BJ (cell line): Measurements from ENCODE around the gene PHF2. TPM values are rescaled to one million over a fixed set of nuclear protein-coding genes. Genes with fewer than 3 reads are reported as not detected.

ENCODE experiments used
- CTCF ChIA-PET: fragments of 350-600 bp; formaldehyde crosslinking; extraction: SDS; loops from one replicate; lab custom pipeline; 2021; ENCODE audit warnings: antibody characterized with exemption, inconsistent platforms; lab: Yijun Ruan, JAX
- POLR2A ChIA-PET: fragments of 300-600 bp; sonication (Branson Sonifier 250); formaldehyde crosslinking; extraction: SDS; loops from one replicate; lab custom pipeline; 2021; ENCODE audit warnings: antibody characterized with exemption; lab: Charles Lee
- DNase-seq: peaks from one replicate; pipeline ENCODE4 v3.0.0-alpha.2; 2011; ENCODE audit warnings: low read depth
- H3K27me3 ChIP-seq: 2 replicates; pipeline ENCODE4 v1.6.0; 2011; ENCODE audit warnings: low read length; ENCODE audit not compliant: control insufficient read depth, insufficient read depth
- H3K36me3 ChIP-seq: 2 replicates; pipeline ENCODE4 v1.5.1; 2011; ENCODE audit warnings: low read length; ENCODE audit not compliant: control insufficient read depth, insufficient read depth
- H3K4me3 ChIP-seq: 2 replicates; pipeline ENCODE4 v1.5.1; 2011; ENCODE audit warnings: low read depth, mild to moderate bottlenecking, control low read depth, low read length
- CTCF ChIP-seq: IDR thresholded peaks from 2 replicates; pipeline ENCODE4 v1.5.1; 2011; ENCODE audit warnings: low read depth, mild to moderate bottlenecking, control low read depth, inconsistent platforms, low read length, moderate library complexity; ENCODE audit not compliant: insufficient read depth
- polyA plus RNA-seq: library from polyadenylated mRNA; depleted of rRNA; stranded (reverse); fragments of >200 nt; gene quantifications from 2 replicates; pipeline ENCODE4 v1.2.3, GENCODE V29; 2011

PHF2 gene
- polyA plus RNA-seq, 1 experiment: 9.4 TPM

- no peaks in the 10 kb centered on the region for H3K27me3 ChIP-seq
- no peak overlapping the region for H3K4me3 ChIP-seq
- CTCF ChIA-PET: no interaction called here
- no peak for TF ChIP-seq CTCF
- no peaks in the 10 kb centered on the region for H3K36me3 ChIP-seq
- DNase-seq: no peak
- POLR2A ChIA-PET: no interaction called here
Measured at GRCh38 chr9:93593144-93593658, 16.8 kb downstream of the PHF2 start.

GRCh38 chr9:93594041-93594756 is 17.8 kb downstream of the PHF2 start:
- no peak for DNase-seq
- Histone ChIP-seq H3K4me3 (no peak overlapping the region), H3K27me3 (no peaks in the 10 kb centered on the region), H3K36me3 (no peaks in the 10 kb centered on the region)
- no peak for TF ChIP-seq CTCF
- CTCF ChIA-PET: interaction anchor here (0.7 to 1.2 kb wide), 3 partner anchors 9 to 28 kb away, joined by 3 to 4 read pairs (median 3); no protein-coding TSS in a partner anchor
- POLR2A ChIA-PET: no interaction called here

- no peak for TF ChIP-seq CTCF
- ChIA-PET POLR2A (no interaction called here), CTCF (no interaction called here)
- Histone ChIP-seq H3K36me3 (no peaks in the 10 kb centered on the region), H3K4me3 (no peak overlapping the region), H3K27me3 (no peaks in the 10 kb centered on the region)
- DNase-seq: no peak
Measured at GRCh38 chr9:93595461-93595860, 19.1 kb downstream of the PHF2 start.

GRCh38 chr9:93595861-93596365 is 19.5 kb downstream of the PHF2 start:
- H3K4me3 ChIP-seq: no peak overlapping the region
- no peaks in the 10 kb centered on the region for H3K27me3 ChIP-seq
- no peak for DNase-seq
- no peaks in the 10 kb centered on the region for H3K36me3 ChIP-seq
- ChIA-PET POLR2A (no interaction called here), CTCF (no interaction called here)
- TF ChIP-seq CTCF: no peak

- Histone ChIP-seq H3K4me3 (no peak overlapping the region), H3K27me3 (no peaks in the 10 kb centered on the region), H3K36me3 (no peaks in the 10 kb centered on the region)
- ChIA-PET POLR2A (no interaction called here), CTCF (no interaction called here)
- no peak for DNase-seq
- TF ChIP-seq CTCF: no peak
Measured at GRCh38 chr9:93596399-93596798, 20.0 kb downstream of the PHF2 start.
